ENCODE measurements around the gene PCBP4. TPM values are rescaled to one million over a fixed set of nuclear protein-coding genes. Genes with fewer than 3 reads are reported as not detected.
A peak's percentile ranks its signal among the peaks of the same experiment; 100 is the strongest.

PCBP4 gene
- total RNA-seq, 4 donors from 2014 or later: 31.3 to 44.7 (median 37.7) TPM

DNA sequence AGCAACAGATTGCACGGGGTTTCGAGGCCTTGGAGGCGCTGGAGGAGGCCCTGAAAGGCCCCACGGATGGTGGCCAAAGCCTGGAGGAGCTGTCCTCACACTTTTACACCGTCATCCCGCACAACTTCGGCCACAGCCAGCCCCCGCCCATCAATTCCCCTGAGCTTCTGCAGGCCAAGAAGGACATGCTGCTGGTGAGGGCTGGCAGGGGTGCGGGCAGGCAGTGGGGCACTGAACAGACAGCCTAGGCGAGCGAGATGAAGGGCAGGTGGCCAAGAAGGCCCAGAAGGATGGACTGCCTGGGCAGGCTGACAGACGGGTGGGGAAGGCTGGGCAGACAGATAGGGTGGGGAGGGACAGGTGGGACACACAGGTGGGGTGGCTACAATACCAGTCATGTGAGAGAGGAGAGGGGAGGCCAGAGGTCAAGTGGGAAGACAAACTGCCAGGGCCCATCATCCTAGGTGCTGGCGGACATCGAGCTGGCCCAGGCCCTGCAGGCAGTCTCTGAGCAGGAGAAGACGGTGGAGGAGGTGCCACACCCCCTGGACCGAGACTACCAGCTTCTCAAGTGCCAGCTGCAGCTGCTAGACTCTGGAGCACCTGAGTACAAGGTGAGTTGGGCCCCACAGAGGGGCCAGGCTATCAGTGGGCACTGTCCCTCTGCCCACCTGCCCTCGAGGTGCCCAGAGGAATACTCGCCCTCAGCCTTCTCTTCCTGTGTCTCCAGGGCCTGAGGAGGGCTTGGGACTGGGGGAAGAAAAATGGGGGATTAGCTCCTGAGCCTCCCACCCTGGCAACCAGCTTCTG lies 22.0 kb downstream of the PCBP4 start:
- Histone ChIP-seq H3K4me1 (peaks cover 0 to 26% (median 18%) of the 10 kb centered on the region in 4 donors), H3K27me3 (no peaks in the 10 kb centered on the region), H3K27ac (no peak overlapping the region), H3K4me3 (no peak overlapping the region), H3K9me3 (no peaks in the 10 kb centered on the region), H3K36me3 (peaks cover 0 to 15% (median 0%) of the 10 kb centered on the region in 3 donors)
- TF ChIP-seq POLR2A (IDR thresholded peaks at IDR 0.05): no peak
- TF ChIP-seq, protein P1, sequence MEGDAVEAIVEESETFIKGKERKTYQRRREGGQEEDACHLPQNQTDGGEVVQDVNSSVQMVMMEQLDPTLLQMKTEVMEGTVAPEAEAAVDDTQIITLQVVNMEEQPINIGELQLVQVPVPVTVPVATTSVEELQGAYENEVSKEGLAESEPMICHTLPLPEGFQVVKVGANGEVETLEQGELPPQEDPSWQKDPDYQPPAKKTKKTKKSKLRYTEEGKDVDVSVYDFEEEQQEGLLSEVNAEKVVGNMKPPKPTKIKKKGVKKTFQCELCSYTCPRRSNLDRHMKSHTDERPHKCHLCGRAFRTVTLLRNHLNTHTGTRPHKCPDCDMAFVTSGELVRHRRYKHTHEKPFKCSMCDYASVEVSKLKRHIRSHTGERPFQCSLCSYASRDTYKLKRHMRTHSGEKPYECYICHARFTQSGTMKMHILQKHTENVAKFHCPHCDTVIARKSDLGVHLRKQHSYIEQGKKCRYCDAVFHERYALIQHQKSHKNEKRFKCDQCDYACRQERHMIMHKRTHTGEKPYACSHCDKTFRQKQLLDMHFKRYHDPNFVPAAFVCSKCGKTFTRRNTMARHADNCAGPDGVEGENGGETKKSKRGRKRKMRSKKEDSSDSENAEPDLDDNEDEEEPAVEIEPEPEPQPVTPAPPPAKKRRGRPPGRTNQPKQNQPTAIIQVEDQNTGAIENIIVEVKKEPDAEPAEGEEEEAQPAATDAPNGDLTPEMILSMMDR (IDR thresholded peaks at IDR 0.05): no peak
- peak in 1 of 3 donors; percentile 44 for DNase-seq

DNA sequence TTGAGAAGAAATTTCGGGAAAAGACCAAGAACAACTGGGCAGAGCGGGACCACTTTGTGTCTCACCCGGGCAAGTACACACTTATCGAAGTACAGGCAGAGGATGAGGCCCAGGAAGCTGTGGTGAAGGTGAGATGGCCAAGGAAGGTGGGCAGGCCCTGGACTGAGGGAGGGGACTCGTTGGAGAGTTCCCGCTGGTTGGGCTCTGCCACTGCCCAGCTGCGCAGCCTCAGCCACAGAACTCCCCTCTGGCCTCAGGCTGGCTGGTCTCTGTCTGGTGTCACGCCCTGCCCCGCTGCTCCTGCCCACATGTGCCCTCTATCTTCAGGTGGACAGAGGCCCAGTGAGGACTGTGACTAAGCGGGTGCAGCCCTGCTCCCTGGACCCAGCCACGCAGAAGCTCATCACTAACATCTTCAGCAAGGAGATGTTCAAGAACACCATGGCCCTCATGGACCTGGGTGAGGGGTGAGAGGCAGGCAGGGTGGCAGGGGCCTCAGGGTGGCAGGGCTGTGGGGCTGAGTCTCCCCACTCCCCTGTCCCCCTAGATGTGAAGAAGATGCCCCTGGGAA lies 22.7 kb downstream of the PCBP4 start:
- peak in 2 of 3 donors; percentile 49 to 51 for DNase-seq
- H3K4me1 ChIP-seq: peaks cover 0 to 28% (median 18%) of the 10 kb centered on the region in 4 donors
- H3K4me3 ChIP-seq: no peak overlapping the region
- TF ChIP-seq, protein P1 (IDR thresholded peaks at IDR 0.05): no peak
- no peak for TF ChIP-seq POLR2A (IDR thresholded peaks at IDR 0.05)
- H3K27me3 ChIP-seq: no peaks in the 10 kb centered on the region
- peak overlapping the region in 1 of 4 donors; percentile 48 for H3K27ac ChIP-seq
- H3K9me3 ChIP-seq: no peaks in the 10 kb centered on the region
- H3K36me3 ChIP-seq: peaks cover 0 to 15% (median 0%) of the 10 kb centered on the region in 3 donors

DNA sequence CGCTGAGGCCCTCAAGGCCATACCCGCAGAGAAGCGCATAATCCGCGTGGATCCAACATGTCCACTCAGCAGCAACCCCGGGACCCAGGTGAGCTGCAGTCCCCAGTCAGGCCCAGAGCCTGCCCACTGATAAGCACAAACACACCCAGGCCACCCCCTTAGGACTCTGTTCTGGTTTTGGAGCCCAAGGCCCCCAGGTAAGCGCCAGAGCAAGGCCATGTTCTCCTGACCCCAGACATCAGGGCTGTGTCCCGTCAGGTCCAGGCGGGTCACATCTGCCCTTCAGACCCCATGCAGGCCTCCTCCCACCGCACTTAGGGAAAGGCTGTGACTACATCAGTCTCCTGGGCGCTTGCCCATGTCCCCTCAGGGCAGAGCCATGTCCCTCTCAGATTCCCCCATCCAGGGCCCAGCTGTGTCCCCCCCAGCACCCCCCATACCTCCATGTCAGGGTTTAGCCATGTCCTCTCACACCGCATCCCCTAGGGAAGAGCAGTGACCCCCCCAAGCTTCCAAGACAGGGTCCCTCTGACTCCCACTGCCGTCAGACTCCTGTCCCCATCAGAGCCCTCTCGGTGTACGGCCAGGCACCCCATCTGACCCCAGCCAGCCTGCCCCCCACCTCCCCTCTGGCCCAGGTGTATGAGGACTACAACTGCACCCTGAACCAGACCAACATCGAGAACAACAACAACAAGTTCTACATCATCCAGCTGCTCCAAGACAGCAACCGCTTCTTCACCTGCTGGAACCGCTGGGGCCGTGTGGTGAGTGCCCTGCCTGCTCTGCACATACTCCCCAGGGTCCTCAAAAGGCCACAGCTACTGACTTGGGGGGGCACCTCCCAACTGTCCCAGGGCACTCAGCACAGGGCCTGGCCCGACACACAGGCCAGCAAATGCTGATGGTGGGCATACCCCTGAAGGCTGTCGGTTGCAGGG lies 23.5 kb downstream of the PCBP4 start:
- Histone ChIP-seq H3K9me3 (no peaks in the 10 kb centered on the region), H3K27me3 (no peaks in the 10 kb centered on the region), H3K27ac (peak overlapping the region; percentile 84 to 98 (median 94)), H3K36me3 (peaks cover 0 to 15% (median 0%) of the 10 kb centered on the region in 3 donors), H3K4me1 (peaks cover 0 to 28% (median 18%) of the 10 kb centered on the region in 4 donors), H3K4me3 (peak overlapping the region in 2 of 4 donors; percentile 61 to 83)
- DNase-seq: peak in 1 of 3 donors; percentile 47
- TF ChIP-seq POLR2A (IDR thresholded peaks at IDR 0.05): no peak
- TF ChIP-seq, protein P1 (IDR thresholded peaks at IDR 0.05): no peak

DNA sequence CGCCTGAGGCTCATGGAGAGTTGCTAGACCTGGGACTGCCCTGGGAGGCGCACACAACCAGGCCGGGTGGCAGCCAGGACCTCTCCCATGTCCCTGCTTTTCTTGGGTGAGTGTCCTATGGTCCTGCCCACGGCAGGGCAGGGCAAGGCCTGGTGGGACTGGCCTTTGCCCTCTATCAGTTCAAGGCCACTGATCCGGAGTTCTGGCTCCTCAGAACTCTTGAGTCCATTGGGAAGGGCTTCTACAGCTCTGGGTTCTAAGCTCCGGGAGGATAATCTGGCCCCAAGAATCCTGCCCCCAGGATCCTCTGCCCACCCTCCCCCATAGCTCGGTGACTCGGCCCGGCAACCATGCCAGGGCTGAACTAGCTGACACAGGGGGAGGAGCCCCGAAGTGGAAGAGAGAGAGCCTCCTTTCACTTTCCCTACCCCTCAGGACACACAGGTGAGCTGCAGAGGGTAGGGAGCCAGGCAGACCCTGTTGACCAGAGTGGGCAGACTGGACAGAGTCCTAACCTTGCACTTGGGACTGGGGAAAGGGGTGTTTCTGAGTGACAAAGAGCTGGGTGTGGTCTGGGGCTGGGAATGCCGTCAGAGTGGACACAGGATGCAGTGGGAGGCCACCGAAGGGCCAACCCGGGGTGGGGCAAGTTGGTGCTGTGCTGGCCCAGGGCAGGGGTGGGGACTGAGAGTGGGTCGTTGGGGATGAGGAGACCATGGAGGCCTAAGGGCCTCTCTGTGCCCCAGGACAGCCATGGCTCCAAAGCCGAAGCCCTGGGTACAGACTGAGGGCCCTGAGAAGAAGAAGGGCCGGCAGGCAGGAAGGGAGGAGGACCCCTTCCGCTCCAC lies 24.4 kb downstream of the PCBP4 start:
- peak in 1 of 2 donors; percentile 63 for TF ChIP-seq POLR2A (IDR thresholded peaks at IDR 0.05)
- TF ChIP-seq, protein P1 (IDR thresholded peaks at IDR 0.05): no peak
- Histone ChIP-seq H3K9me3 (no peaks in the 10 kb centered on the region), H3K27me3 (no peaks in the 10 kb centered on the region), H3K27ac (peak overlapping the region; percentile 84 to 98 (median 94)), H3K4me3 (peak overlapping the region; percentile 52 to 91 (median 72)), H3K36me3 (peaks cover 0 to 16% (median 0%) of the 10 kb centered on the region in 3 donors), H3K4me1 (peaks cover 0 to 28% (median 18%) of the 10 kb centered on the region in 4 donors)
- peak; percentile 66 to 82 (median 80) for DNase-seq
